Gastroesophageal sphincter (tissue), 4 donors: ENCODE data around the gene SP8. TPM values are rescaled to one million over a fixed set of nuclear protein-coding genes. Genes with fewer than 3 reads are reported as not detected.

ENCODE experiments used
- ATAC-seq: fragments of 150-250 bp; one replicate; pipeline ENCODE4 v1.9.1; 2016; ENCODE audit warnings: mild to moderate bottlenecking, moderate library complexity
- H3K27ac ChIP-seq, 4 donors: fragments of 200-600 bp; sonication (generic) in 3 of 4; 1 replicate in 3 of 4; 2 replicates in 1 of 4; pipeline ENCODE4 v1.5.1; 2016 to 2019
- H3K27me3 ChIP-seq: fragments of 200-600 bp; sonication (generic); one replicate; pipeline ENCODE4 v1.5.1; 2019
- H3K36me3 ChIP-seq, 2 donors: fragments of 200-600 bp; sonication (generic); one replicate each; pipeline ENCODE4 v1.5.1; 2019; ENCODE audit warnings: control low read depth in 1 of 2
- H3K4me1 ChIP-seq, 3 donors: fragments of 200-600 bp; sonication (generic); 1 replicate in 2 of 3; 2 replicates in 1 of 3; pipeline ENCODE4 v1.5.1; 2016 to 2019; ENCODE audit warnings: control low read depth in 2 of 3
- H3K4me3 ChIP-seq, 2 donors: fragments of 200-600 bp; sonication (generic); one replicate each; pipeline ENCODE4 v1.5.1; 2019; ENCODE audit warnings: mild to moderate bottlenecking in 1 of 2, moderate library complexity in 1 of 2
- H3K9me3 ChIP-seq, 3 donors: fragments of 200-600 bp; sonication (generic); one replicate each; pipeline ENCODE4 v1.5.1; 2017 to 2019; ENCODE audit warnings: control low read depth in 2 of 3
- CTCF ChIP-seq, 4 experiments: fragments of 200-600 bp in 2 of 4; fragments of 450-650 bp in 2 of 4; sonication (generic) in 1 of 4; IDR thresholded peaks; one replicate each; pipeline ENCODE4 v1.5.1; 2017 to 2019; ENCODE audit warnings: antibody characterized with exemption in 4 of 4, mild to moderate bottlenecking in 2 of 4, moderate library complexity in 2 of 4
- EP300 ChIP-seq: sonication (generic); formaldehyde crosslinking; IDR thresholded peaks from one replicate; pipeline ENCODE4 v1.6.1; 2017; ENCODE audit warnings: antibody characterized with exemption, mild to moderate bottlenecking
- POLR2A ChIP-seq, 2 donors: fragments of 450-650 bp; IDR thresholded peaks; one replicate each; pipeline ENCODE4 v1.6.1; 2017; ENCODE audit warnings: antibody characterized with exemption in 2 of 2, mild to moderate bottlenecking in 2 of 2, moderate library complexity in 1 of 2
- POLR2AphosphoS5 ChIP-seq: sonication (generic); formaldehyde crosslinking; IDR thresholded peaks from one replicate; pipeline ENCODE4 v1.6.1; 2017; ENCODE audit warnings: antibody characterized with exemption
- WGBS, 2 donors: methylation state at CpG; one replicate each; pipeline ENCODE4 v1.1.5; 2018; ENCODE audit warnings: low coverage in 1 of 2; 5-methylcytosine and 5-hydroxymethylcytosine counted together
- total RNA-seq, 4 donors: library from RNA; depleted of rRNA; stranded (reverse); fragments of >200 nt; gene quantifications; one replicate each; pipeline ENCODE4 v1.1.0, GENCODE V29; 2016

The SP8 gene
- total RNA-seq, 4 donors from 2014 or later, result not detected

GRCh38 chr7:20798081-20798693, 11.5 kb upstream of the SP8 start:
- 0% methylated on average over 1 of the region's 77 CpGs; no CpG with 5 or more reads in 1 of the 2 donors for WGBS, 2 donors
- Histone ChIP-seq H3K27ac (no peak overlapping the region), H3K36me3 (no peaks in the 10 kb centered on the region), H3K4me3 (peak overlapping the region; percentile 15 to 62), H3K9me3 (no peaks in the 10 kb centered on the region), H3K27me3 (peaks cover 98% of the 10 kb centered on the region), H3K4me1 (peaks cover 0 to 26% (median 7%) of the 10 kb centered on the region in 3 donors)
- TF ChIP-seq CTCF (IDR thresholded peaks at IDR 0.05) (no peak), EP300 (no peak), POLR2AphosphoS5 (no peak), POLR2A (IDR thresholded peaks at IDR 0.05) (no peak)
- peak; percentile 83 for ATAC-seq

- Histone ChIP-seq H3K9me3 (no peaks in the 10 kb centered on the region), H3K27me3 (peaks cover 98% of the 10 kb centered on the region), H3K27ac (no peak overlapping the region), H3K36me3 (no peaks in the 10 kb centered on the region), H3K4me3 (peak overlapping the region; percentile 24 to 62), H3K4me1 (peaks cover 0 to 26% (median 7%) of the 10 kb centered on the region in 3 donors)
- TF ChIP-seq POLR2AphosphoS5 (no peak), CTCF (IDR thresholded peaks at IDR 0.05) (no peak), POLR2A (IDR thresholded peaks at IDR 0.05) (no peak), EP300 (no peak)
- no peak for ATAC-seq
- WGBS, 2 donors, result 2 to 9% methylated on average over 8 to 9 of the region's 40 CpGs
Observed at GRCh38 chr7:20797462-20798080, 10.9 kb upstream of the SP8 start.

GRCh38 chr7:20797042-20797461, 10.4 kb upstream of the SP8 start:
- Histone ChIP-seq H3K4me1 (peaks cover 0 to 26% (median 7%) of the 10 kb centered on the region in 3 donors), H3K27me3 (peaks cover 98% of the 10 kb centered on the region), H3K9me3 (no peaks in the 10 kb centered on the region), H3K36me3 (no peaks in the 10 kb centered on the region), H3K4me3 (peak overlapping the region in 1 of 2 donors; percentile 62), H3K27ac (no peak overlapping the region)
- TF ChIP-seq CTCF (IDR thresholded peaks at IDR 0.05) (no peak), EP300 (no peak), POLR2A (IDR thresholded peaks at IDR 0.05) (no peak), POLR2AphosphoS5 (no peak)
- 6 to 7% methylated on average over 3 to 13 of the region's 19 CpGs for WGBS, 2 donors
- ATAC-seq, result no peak

GRCh38 chr7:20796500-20796899, 9.8 kb upstream of the SP8 start:
- no peak overlapping the region for H3K4me3 ChIP-seq
- ATAC-seq, result no peak
- H3K9me3 ChIP-seq, result peaks cover 0 to under 1% (median 0%) of the 10 kb centered on the region in 3 donors
- no peaks in the 10 kb centered on the region for H3K36me3 ChIP-seq
- peaks cover 0 to 26% (median 7%) of the 10 kb centered on the region in 3 donors for H3K4me1 ChIP-seq
- H3K27ac ChIP-seq, result no peak overlapping the region
- peaks cover 98% of the 10 kb centered on the region for H3K27me3 ChIP-seq
- 16% methylated on average over 6 of the region's 6 CpGs for WGBS, 2 donors
- no peak for TF ChIP-seq POLR2AphosphoS5
- no peak for TF ChIP-seq POLR2A (IDR thresholded peaks at IDR 0.05)
- TF ChIP-seq CTCF (IDR thresholded peaks at IDR 0.05), result no peak
- no peak for TF ChIP-seq EP300

- H3K27me3 ChIP-seq, result peaks cover 98% of the 10 kb centered on the region
- WGBS, 2 donors, result 3 to 4% methylated on average over 4 to 5 of the region's 5 CpGs
- no peak for TF ChIP-seq POLR2AphosphoS5
- no peak for TF ChIP-seq CTCF (IDR thresholded peaks at IDR 0.05)
- TF ChIP-seq POLR2A (IDR thresholded peaks at IDR 0.05), result no peak
- no peak for TF ChIP-seq EP300
- H3K27ac ChIP-seq, result no peak overlapping the region
- no peaks in the 10 kb centered on the region for H3K36me3 ChIP-seq
- ATAC-seq, result no peak
- peaks cover 0 to 30% (median 7%) of the 10 kb centered on the region in 3 donors for H3K4me1 ChIP-seq
- no peak overlapping the region for H3K4me3 ChIP-seq
- H3K9me3 ChIP-seq, result peaks cover 0 to 7% (median 0%) of the 10 kb centered on the region in 3 donors
Observed at GRCh38 chr7:20795881-20796280, 9.2 kb upstream of the SP8 start.
